NK-92 (cell line): Measurements from ENCODE around the gene PCP4L1.
"Not testable (repeated sequence)": the region's sequence is repeated elsewhere in the genome, so short reads cannot be mapped to it uniquely, and the experiment has no call there.

Experiments used
- DNase-seq: peaks from one replicate; lab custom pipeline; 2025; ENCODE audit not compliant: unreplicated experiment; lab: John Stamatoyannopoulos, UW

PCP4L1 gene

DNA sequence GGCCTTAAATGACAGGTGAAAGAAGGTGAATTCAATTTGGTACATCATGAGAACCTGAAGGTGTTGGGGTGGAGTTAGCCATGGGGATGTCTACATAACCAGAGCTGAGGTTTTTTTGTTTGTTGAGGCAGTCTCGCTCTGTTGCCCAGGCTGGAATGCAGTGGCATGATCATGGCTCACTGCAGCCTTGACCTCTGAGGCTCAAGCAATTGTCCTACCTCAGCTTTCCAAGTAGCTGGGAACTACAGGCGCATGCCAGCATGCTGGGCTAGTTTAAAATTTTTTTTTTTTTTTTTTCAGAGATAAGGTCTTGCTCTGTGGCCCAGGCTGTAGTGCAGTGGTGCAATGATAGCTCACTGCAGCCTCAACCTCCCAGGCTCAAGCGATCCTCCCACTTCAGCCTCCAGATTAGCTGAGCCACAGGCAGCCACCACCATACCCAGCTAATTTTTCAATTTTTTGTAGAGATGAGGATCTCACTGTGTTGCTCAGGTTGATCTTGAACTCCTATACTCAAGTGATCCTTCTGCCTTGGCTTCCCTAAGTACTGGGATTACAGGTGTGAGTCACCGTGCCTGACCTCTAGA lies 53.1 kb downstream of the PCP4L1 start:
- DNase-seq = no peak

DNA sequence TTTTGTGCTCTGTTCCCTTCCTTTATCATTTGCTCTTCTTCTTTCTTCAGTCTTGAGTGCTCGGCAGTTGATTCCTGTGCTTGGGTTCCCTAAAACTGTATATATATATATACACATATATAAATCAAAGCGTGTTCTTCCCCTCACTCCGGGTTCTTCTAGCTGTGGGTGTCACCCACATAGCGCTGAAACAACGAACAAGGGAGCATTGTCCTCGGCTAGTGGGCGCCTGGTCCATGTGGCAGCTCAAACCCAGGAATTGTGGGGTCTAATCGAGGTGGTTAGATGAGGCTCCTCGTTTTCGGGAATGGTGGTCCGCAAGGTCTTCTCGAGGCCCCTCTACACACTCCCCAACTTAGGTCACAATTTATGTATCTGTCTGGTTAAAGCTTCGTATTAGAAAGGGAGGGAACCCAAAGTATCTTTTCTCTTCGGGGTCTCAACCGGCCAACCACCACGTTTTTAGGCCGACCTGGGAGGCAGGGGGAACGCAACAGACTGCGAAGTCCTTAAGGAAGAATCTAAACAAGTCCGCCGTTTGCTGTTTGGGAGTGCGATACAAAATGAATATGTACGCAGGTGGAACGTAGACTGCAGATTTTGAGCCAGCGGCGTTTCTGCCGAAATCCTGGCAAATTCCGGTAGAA lies 55.1 kb downstream of the PCP4L1 start:
- no peak for DNase-seq

DNA sequence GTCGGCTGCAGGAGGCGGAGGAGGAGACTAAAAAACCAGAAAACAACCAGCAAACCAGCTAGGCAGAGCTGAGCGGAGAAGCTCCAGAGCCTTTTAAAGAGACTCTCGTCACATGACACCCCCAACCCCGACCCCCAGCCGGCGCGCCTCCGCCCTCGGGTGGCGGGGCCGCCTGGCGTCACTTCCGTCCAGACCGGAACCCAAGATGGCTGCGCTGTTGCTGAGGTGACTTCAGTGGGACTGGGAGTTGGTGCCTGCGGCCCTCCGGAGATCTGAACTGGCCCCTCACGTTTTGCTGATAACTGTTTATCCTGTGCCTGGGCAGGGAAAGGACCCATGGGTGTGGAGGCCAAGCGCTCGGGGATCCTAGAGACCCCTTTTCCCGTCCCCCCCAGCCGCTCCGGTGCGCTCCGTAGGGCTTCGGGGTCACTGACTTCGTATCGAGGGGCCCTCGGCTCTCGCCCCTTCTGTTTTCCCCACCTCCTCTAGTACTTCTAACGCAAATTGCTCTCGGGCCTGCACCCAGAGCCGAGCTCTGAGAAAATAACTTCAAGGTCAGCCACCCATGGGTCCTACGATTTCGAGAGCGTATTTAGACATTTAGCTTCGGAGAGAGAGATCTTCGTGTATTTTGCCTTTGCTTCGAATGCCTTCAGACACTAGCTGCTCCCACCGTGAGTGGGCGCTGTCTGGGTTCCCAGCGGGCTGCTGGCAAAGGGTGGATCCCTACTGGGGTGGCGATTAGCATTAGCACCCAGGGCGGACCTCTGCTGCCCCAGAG lies 55.8 kb downstream of the PCP4L1 start, which contains the start of gene SDHC:
Gene SDHC (plus strand): TSS at position 181 of the 781 bp plus-strand sequence. CDS start 25 bp downstream, at position 206.
- DNase-seq = peak; percentile 33

DNA sequence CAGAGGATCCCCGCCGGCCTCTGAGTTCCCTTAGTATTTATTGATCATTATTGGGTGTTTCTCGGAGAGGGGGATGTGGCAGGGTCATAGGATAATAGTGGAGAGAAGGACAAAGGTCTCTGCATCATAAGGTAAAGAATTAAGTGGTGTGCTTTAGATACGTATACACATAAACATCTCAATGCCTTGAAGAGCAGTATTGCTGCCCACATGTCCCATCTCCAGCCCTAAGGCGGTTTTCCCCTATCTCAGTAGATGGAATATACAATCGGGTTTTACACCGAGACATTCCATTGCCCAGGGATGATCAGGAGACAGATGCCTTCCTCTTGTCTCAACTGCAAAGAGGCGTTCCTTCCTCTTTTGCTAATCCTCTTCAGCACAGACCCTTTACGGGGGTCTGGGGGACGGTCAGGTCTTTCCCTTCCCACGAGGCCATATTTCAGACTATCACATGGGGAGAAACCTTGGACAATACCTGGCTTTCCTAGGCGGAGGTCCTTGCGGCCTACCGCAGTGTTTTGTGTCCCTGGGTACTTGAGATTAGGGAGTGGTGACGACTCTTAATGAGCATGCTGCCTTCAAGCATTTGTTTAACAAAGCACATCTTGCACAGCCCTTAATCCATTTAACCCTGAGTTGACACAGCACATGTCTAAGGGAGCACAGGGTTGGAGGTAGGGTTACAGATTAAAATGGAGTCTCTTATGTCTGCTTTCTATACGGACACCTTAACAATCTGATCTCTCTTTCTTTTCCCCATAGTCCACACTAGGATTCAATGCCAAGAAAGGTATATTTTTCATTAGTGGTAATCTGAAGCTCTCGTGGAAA lies 57.5 kb downstream of the PCP4L1 start:
- DNase-seq = not testable (repeated sequence)

DNA sequence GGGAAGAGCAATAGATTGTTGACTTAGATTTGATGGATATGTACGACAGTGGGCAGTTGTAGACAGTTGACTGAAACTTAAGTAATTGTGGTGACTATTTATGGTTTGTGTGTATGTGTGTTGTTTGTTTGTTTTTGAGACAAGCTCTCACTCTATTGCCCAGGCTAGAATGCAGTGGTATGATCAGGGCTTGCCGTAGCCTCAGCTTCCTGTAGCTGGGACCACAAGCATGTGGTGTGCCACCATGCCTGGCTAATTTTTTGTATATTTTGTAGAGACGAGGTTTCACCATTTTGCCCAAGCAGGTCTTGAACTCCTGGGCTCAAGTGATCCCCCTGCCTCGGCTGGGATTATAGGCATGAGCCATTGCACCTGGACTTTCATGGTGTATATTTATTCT lies 65.5 kb downstream of the PCP4L1 start:
- no peak for DNase-seq

DNA sequence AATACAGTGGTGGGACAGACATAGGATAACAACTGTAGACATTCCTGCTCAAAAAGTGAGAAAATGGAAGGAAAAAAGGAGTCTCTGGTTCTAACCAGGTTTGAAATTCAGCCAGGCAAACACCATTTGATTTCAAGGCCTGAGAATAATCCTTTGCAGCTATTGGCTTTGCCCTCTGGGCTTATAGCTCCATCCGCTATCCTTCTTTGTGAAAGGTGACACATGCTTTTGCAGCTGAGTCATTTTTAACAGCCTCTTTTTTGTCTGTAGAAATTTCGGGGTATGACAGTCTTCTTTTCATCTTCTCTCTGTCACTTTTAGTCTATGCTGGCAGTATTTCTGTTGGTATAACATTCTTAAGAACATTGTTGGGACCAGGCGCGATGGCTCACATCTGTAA lies 71.8 kb downstream of the PCP4L1 start:
- DNase-seq = no peak

DNA sequence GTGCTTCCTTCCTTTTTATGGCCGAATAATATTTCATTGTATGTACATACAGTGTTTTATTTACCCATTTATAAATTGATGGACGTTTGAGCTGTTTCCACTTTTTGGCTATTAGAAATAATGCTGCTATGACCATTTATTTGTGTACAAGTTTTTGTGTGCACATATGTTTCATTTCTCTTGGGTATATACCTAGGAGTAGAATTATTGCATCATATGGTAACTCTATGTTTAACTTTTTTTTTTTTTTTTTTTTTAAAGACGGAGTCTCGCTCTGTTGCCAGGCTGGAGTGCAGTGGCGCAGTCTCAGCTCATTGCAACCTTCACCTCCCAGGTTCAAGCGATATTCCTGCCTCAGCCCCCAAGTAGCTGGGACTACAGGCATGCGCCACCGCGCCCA lies 74.6 kb downstream of the PCP4L1 start:
- no peak for DNase-seq
